WI38 (cell line): ENCODE results near the gene GPHN.
"Not testable (repeated sequence)": the region's sequence is repeated elsewhere in the genome, so short reads cannot be mapped to it uniquely, and the experiment has no call there.

Experiments used
- H3K4me3 ChIP-seq: 2 replicates; pipeline ENCODE4 v1.5.1; 2011; ENCODE audit warnings: low read depth, mild to moderate bottlenecking, control low read depth, low read length
- TF ChIP-seq, protein P1 (sequence below): IDR thresholded peaks from 2 replicates; pipeline ENCODE4 v1.5.1; 2012; ENCODE audit warnings: low read depth, mild to moderate bottlenecking, control low read depth, low read length

Gene GPHN

DNA sequence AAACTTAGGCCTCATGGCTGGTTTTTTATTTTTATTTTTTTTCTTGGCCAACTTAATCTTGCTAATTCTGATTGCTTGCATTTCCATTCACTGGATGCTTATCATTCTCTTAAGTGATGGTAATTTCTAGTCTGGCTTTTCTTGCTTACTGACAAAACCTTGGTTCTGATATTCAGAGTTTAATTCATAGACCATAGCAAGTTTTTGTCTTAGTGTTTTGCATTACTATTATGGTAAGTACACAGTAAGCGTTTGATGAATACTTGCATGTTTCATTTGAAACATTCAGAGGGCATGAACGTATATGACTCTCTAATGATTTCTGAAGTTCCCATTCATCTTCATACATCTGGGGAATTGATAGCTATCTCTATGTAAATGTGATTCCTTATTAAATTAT lies 55.8 kb downstream of the GPHN start:
- no peak overlapping the region for H3K4me3 ChIP-seq
- TF ChIP-seq, protein P1, sequence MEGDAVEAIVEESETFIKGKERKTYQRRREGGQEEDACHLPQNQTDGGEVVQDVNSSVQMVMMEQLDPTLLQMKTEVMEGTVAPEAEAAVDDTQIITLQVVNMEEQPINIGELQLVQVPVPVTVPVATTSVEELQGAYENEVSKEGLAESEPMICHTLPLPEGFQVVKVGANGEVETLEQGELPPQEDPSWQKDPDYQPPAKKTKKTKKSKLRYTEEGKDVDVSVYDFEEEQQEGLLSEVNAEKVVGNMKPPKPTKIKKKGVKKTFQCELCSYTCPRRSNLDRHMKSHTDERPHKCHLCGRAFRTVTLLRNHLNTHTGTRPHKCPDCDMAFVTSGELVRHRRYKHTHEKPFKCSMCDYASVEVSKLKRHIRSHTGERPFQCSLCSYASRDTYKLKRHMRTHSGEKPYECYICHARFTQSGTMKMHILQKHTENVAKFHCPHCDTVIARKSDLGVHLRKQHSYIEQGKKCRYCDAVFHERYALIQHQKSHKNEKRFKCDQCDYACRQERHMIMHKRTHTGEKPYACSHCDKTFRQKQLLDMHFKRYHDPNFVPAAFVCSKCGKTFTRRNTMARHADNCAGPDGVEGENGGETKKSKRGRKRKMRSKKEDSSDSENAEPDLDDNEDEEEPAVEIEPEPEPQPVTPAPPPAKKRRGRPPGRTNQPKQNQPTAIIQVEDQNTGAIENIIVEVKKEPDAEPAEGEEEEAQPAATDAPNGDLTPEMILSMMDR: no peak

DNA sequence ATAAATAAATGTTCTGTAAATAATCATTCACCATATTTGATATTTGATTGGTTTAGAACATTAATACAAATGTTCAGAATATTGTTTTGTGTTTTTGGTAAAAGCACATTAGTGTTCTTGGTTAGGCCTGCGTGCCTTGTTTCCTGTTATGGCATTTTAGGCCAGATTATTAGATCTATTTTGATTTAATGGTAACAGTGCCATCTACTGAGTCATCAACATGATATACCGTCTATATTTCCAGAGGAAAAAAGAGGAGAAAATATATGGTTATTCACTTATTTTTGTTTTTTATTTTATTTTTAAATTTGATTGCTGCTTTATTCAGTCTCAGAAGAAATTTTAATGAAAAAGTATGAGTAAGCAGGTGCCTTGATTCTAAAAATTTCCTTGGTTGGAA lies 60.3 kb downstream of the GPHN start:
- TF ChIP-seq, protein P1: no peak

DNA sequence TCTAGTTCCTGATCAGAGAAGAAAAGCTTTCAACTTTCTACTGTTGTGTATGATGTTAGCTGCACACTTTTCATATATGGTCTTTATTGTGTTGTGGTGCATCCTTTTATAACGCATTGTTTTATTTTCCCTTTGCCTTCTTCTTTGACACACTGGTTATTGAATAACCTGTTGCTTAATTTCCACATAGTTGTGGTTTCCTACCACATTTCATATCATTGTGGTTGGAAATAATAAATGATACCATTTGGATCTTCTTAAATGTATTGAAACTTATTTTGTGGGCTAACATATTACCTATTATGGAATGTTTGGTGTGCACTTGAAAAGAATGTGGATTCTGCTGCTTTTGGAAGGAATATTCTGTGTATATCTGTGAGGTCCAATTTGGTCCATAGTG lies 64.9 kb downstream of the GPHN start:
- TF ChIP-seq, protein P1: no peak
- H3K4me3 ChIP-seq: no peak overlapping the region

More for the DNA sequence above, 60.3 kb downstream of the GPHN start:
- no peak overlapping the region for H3K4me3 ChIP-seq

DNA sequence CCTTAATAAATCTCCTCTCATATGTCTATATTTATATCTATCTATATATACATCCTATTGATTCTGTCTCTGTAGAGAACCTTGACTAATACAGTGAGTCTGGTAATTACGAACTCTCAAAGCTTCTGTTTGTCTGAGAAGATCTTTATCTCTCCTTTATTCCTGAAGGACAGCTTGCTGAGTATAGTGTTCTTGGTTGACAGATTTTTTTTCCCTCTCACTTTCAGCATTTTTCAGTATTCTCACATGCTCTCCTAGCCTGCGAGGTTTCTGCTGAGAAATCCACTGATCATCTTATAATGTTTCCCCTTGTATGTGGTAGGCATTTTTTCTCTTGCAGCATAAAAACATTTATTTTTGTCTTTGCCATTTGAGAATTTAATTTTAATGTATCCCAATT lies 67.1 kb downstream of the GPHN start:
- no peak overlapping the region for H3K4me3 ChIP-seq
- TF ChIP-seq, protein P1: no peak

DNA sequence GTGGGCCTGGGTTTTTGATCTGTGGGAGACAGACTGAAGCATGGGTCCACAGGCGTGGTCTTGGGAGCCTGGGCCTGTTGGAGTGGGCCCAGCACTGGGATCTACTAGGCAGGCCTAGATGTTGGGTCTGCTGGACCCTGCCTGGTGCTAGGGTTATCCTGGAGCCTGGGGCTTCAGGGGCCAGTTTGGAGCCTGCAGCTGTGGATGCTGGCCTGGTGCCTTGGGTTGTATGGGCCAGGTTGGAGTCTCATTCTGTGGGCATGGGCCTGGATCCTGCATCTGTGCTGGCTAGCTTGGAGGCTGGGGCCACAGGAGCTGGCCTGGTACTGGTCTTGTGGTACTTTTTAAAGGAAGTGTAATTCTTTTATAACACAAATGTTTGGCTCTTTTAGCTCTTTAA lies 68.0 kb downstream of the GPHN start:
- H3K4me3 ChIP-seq: no peak overlapping the region
- TF ChIP-seq, protein P1: no peak

DNA sequence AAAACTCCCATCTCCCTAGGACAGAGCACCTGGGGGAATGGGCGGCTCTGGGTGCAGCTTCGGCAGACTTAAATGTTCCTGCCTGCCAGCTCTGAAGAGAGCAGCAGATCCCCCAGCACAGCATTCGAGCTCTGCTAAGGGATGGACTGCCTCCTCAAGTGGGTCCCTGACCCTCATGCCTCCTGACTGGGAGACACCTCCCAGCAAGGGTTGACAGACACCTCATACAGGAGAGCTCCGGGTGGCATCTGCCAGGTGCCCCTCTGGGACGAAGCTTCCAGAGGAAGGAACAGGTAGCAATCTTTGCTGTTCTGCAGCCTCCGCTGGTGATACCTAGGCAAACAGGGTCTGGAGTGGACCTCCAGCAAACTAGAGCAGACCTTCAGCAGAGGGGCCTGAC lies 79.8 kb downstream of the GPHN start:
- not testable (repeated sequence) for H3K4me3 ChIP-seq

DNA sequence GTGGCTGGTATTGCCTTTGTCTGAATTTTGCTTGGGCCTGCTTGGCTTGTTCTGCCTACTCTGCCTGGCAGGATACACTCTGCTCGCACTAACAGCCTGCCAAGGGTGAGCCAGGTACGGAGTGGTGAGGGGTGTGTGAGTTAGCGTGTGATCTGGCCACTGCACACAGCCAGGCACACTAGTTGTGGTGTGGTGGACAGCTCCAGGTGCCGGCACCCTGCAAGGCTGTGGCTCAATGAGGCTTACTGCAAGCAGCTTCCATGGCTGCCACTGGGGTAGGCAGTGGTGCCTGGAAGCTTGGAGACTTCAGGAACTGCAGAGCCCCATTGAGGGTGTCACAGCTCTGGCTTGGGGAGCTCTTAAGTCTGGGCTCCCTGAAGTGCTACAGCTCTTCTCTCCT lies 87.4 kb downstream of the GPHN start:
- H3K4me3 ChIP-seq: no peak overlapping the region
- TF ChIP-seq, protein P1: no peak

DNA sequence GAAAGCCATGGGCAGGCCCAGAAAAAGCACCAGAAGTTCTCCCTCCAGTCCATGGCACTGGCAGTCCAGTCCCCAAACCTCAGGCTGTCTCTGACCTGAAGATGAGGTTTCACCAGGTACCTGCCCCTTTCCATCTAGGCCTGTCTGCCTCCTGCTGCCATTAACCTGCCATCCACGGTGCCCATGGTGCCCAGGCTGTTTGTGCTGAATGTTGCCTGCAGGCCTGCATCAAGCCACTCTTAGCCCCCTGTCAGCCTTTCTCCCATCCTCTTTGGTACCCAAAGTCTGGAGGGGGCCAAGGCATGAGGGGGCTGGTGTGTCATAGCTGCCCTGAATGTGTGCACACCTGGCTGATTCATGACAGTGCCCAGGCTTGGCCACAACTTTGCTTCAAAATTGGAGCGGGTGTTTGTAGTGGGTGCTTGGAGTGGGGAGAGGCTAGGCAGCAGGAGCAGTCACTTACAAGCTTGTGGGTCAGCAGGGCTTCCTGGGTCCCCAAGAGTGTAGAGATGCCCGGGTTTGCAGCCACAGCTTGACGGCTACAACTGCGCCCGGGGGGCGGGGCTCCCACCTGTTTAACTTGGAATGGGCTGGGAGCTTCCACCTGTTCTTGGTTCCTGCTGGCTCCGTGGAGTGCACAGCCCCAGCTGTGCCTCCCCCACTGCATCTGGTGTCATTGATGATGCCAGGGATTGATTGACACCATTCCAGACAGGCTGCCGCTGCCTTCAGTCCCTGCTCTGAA lies 88.5 kb downstream of the GPHN start:
- no peak overlapping the region for H3K4me3 ChIP-seq
- TF ChIP-seq, protein P1: no peak
